NCI-H1092 treated with DMSO at 0.1 percent for 48 hours (cell line): ENCODE measurements around the gene OAF.

Experiments used
- DNase-seq: peaks from one replicate; lab custom pipeline; 2025; lab: John Stamatoyannopoulos, UW

The OAF gene

DNA sequence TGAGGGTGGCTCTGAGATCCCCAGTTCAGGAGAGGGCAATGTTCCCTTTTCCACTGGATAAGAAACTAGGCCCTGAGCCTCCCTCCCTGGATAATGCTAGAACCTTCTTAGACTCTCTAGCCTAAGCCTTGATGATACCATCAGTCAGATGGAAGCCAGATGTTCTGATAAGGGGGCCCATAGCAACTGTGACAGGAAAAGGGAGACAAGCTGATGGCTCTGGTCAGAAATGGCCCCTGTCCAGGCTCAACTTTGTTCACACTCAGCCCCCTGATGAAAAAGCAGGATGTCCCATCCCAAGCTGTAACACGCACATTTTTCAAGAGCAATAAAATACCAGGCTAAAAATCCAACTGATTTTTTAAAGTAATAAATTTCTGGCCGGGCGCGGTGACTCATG lies 7.2 kb upstream of the OAF start:
- no peak for DNase-seq

DNA sequence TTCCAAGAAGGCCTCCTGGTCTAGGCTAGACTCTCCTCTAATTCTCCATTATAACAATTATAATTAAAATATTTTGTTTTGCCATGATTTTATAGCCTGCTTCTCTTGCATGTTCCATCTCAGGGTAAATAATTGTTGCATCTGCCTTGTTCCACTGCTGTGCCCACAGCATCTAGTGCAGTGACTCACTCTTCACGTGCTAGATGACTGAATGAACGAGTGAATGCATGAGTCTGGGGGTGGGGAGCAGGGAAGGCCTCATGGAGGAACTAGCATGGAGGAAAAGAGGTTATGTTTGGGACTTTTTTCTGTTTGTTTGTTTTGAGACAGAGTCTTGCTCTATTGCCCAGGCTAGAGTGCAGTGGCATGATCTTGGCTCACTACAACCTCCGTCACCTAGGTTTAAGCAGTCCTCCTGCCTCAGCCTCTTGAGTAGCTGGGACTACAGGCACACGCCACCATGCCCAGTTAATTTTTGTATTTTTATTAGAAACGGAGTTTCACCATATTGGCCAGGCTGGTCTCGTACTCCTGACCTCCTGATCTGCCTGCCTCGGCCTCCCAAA lies 5.2 kb upstream of the OAF start:
- DNase-seq: no peak

DNA sequence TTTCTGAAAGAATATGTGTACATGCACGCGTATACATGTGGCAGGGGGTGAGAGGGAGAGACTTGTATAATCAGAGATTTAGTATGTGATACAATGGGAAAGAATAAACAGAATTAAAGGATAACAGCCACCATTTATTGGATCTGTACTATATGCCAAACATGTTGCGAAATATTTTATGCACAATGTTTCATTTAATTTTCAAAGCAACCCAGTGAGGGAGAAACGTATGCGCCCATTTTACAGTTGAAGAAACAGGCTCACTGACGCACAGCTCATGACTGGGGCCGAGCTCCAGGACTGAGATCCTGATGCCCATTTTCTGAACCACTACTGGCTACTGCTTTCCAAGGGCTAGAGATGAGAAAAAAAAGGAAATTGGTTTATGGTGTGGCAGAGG lies 3.3 kb upstream of the OAF start:
- no peak for DNase-seq

DNA sequence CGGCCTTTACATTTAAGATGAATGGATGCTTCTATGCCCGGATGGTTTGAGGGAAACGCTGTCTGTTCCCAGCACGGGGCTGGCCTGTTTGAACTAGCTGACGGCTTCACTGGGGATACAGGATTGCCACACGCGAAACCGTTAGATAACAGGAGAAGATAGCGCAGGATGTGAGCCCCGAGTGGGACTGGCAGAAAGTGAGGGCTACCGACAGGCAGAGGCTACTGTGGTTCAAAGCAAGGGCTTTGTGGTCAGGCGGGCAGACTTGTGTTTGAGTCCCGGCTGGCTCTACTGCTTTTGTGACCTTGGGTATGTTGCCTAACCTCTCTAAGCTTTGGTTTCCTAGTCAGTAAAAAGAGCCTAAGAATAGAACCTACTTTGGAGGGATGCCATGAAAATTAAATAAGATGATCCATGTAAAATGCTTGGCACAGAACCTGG lies 2.8 kb upstream of the OAF start:
- DNase-seq: no peak

DNA sequence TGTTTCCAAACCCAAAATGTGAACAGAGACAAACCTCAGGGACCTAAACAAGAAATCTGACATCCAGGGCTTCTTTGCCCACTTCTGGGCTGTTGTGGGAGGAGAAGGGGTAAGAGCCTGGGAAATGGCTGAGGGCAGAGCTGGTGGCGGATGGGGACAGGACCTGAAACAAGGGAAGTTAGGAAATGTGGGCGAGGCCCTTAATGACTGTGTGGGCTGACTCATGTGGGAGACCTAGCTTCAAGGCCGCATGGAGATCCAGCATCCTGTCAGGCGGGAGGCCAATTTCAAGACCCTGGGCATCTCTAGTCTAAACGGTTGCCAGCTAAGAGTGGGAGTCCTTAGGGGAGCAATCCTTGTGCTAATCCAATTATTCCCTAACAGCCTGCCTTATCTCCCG lies 2.1 kb upstream of the OAF start:
- DNase-seq: no peak

DNA sequence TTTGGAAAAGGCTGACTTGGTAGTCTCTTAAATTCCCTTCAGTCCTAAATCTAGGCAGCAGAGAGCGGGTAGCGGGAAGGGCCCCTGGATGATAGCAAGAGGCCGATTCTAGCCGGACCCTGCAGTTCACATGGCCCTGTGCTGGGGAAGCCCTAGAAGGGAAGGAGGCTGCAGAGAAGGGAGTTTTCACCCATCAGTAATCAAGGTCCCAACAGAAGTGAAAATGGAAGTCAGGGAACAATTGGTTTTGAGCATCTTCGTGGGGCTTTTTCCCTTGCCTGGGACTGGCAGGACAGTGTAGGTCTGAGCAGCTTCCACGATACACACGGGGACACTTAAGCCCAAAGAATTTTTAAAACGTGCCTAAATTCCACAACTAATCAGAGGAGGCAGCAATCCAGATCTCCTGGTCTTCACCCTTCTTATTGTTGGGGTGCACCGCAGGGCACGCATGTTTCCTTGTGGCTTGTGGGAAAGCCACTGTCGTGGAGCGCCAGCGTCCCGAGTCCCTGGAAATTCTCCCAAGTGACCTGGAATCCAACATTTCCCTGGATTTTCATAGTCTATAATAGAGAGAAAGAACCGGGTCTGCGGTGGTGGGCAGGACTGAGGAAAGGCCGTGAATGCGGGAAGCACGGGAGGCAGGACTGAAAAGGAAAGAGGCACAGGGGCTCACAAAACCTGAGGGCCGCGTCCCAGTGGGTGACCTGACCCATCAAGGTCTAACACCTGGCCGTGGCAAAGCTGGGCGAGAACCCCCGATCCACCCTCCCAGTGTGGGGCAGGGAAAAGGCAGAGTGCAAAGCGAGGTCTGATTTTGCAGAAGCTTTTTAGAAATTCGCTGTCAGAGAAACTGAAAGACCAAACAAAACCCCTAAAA lies 846 bp upstream of the OAF start:
- DNase-seq: no peak

DNA sequence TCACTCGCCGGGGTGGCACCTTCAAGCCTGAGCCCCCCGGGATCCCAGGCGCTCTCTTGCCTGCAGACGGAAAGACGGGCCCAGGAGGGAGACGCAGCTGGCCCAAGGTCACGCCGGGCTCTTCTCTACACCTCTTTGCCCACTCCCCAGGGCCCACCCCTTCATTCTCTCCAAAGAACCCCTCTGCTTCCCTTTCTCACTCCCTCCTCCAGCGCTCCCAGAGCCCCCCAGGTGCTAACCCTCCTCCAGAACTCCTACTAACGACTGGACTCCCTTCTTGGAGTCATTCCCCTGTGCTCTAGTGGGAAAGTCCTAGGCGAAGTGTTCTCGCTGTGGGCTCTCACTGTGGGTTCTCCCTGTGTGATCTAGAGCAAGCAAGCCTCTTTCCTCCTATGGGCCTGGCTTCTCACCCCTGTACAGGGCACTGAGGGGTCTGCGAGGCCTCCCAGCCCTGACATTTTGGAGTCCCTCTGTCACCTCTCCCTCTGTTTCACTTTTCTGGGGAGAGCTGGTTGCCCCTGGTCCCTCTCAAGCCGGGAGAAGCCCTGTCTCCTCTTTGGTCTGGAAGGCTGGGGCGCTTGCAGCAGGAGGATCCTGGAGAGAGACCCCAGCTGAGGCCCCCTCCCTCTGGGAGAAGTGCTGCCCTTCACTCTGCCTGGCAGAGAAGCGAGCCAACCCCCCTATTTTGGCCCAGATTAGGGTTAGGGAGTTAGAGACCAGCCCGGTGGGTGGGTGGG lies 858 bp downstream of the OAF start:
- no peak for DNase-seq

DNA sequence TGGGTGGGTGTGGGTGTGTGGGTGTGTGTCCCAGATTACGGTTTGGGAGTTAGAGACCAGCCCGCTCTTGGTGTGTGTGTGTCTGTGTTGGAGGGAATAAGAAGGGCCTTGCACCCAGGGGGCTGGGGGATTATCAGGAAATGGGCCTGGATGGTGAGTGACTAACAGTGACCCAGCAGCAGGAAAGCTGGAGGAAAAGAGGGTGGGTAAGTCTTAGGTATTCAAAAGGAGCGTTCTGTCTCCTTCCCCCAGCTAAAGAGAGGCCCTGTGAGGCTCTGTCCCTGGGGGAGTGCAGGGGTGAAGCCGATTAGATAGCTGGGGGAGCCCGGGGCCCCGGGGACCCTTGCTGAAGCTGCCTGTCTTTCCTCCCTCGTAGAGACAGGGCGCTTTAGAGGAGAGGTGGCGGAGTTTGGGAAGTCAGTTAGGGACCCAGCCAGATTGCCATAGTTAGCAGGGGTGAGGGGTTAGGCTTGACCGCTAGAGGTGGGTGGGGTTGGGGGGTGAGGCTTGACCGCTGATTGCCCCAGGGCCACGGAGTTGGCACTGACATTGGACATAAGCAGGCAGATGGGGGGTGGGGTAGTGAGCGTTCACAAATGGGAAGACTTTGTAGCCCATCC lies 1.5 kb downstream of the OAF start:
- DNase-seq: no peak

DNA sequence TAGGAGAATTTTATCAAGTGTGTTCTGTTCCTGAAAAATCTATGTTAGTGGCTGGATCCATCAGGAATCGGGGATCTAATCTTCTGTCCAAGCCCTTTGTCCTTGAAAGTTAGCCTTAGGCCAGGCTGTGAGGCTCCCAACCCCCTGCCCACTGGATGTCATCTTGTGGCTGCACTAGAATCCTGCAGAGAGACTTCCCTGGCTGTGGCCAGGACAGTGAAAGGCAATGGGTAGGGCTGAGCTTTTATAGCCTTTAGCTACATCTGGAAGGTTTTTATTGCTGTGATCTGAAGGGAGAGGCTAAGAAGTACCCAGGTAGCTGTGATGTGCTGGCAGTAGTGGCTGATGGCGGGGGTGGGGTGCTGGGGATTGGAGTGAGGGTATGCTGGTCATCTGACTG lies 2.1 kb downstream of the OAF start:
- DNase-seq: no peak

DNA sequence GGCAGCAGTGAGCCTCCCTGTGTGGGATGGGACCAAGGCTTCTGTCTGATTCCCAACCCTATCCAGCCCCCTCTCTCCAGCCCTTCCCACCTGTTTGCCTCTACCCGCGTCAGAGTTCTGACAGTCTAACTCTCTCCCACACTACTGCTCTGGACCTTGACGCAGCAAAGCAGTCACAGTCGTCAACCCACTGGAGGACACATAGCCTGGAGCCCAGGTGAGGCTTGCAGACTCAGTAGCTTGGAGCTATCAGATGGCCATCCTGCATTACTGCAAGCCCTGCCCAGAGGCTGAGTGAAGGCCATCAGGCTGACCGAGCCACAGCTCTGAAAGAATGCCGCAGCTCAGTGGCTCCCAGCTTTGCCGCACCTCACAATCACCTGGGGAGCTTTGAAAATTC lies 3.7 kb downstream of the OAF start:
- no peak for DNase-seq

DNA sequence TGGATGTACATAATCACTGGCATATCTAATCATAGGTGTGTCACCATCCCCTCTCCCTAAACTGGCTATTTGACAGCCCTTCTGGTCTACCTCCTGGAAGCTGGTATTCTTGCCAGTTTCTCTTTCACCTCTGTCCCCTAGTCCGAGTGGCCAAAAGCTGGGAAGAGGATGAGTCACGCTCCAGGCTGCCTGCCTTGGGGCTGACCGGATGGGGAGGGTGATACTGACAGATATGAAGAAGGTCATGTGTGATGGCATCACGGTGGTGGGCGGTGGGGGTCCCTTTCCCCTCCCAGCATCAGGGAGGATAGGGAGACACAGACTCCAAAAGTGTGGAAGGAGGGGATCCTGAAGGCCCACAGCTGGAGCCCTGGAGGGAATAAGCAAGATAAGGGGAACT lies 4.8 kb downstream of the OAF start:
- DNase-seq: no peak

DNA sequence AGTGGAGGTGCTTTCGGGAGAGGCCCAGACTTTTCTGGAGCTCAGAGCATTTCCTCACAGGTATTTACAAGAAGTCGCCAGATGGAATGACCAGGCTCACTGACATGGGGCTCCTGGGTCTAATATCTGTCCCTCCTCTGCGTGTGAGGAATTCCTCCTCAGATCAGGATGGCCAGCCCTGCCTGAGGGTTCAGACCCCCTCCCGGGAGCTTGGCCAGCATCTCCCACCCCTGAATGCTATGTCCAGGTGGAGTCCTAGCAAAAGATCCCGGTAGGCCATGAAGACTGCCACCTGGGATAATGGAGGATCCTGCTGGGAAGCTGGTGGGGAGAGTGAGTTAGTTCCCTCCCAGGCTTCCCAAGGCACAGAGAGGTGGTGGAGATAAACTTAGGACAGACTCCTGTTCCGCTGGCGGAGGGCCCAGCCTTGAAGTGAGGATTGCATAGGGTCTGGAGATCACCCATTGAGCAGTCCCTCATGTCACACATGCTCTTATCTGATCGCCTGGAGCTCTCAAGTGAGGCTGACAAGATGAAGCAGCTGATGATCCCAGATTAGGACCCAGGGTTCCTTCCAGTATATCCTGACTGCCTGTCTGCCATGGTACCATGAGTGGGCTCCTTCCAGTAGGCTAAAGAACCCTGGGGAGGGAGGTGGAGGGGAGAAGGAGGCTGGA lies 5.7 kb downstream of the OAF start:
- no peak for DNase-seq

DNA sequence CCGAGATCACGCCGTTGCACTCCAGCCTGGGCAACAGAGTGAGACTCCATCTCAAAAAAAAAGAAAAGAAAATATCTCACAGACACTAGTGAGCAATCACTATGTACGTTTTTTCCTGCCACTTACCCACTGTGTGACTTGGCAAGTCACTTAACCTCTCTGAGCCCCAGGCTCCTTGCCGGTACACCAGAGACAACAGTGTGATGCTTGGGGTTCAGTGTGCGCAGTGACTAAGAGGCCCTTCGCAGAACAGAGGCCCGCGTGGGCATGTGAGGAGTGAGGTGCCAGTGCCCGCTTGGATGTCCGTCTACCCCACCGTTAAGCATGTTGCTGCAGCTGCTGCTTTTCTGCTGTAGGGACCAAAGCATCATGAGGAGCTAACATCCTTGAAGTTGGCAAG lies 6.7 kb downstream of the OAF start:
- no peak for DNase-seq

DNA sequence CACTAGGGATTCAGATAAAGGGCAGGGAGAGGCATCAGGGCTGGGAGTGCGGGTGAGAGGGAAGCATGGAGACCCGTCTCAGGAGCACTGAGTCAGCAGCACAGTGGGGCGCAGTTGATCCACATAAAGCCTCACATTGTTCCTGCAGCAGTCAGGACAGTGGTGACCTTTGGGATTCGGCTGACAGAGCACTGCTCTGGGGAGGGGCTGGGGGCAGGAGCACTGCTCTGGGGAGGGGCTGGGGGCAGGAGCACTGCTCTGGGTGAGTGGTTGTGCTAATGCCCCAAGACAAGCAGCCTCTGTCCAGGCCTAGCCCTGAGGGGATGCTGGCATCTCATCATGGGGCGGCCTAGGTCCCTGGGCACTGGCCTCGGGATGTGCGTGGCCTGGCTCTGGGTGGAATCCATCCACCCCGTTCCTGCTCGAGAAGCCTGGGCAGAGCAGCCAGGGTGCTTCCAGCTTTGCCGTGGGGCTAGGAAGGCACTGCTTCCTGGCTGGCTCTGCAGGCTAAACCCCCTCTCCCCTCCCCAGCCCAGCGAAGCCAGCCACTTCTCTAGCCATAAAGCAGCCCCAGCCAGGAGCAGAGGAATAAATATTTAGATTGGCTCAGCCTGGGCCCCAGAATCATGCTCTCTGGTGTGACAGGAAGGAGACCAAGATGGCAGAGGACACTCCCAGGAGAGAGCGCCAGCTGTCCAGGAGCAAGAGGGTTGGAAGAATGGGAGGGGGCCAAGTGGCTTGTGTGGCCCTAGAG lies 7.3 kb downstream of the OAF start:
- peak; percentile 51 for DNase-seq

DNA sequence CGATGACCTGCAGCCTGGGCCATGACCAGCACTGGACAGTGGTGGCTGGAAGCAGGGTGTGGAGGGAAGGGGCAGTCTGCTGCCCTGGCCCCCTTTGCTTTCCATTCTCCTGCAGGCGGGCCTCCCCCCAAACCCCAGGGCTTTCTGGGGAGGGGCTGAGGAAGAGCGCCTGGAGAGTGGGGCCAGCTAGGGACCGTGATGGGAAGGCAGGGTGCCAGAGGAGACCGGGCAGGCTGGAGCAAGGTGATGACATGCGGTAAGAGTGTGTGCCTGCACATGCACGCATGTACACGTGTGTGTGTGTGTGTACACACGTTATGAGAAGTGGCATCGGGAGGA lies 7.8 kb downstream of the OAF start:
- DNase-seq: no peak

DNA sequence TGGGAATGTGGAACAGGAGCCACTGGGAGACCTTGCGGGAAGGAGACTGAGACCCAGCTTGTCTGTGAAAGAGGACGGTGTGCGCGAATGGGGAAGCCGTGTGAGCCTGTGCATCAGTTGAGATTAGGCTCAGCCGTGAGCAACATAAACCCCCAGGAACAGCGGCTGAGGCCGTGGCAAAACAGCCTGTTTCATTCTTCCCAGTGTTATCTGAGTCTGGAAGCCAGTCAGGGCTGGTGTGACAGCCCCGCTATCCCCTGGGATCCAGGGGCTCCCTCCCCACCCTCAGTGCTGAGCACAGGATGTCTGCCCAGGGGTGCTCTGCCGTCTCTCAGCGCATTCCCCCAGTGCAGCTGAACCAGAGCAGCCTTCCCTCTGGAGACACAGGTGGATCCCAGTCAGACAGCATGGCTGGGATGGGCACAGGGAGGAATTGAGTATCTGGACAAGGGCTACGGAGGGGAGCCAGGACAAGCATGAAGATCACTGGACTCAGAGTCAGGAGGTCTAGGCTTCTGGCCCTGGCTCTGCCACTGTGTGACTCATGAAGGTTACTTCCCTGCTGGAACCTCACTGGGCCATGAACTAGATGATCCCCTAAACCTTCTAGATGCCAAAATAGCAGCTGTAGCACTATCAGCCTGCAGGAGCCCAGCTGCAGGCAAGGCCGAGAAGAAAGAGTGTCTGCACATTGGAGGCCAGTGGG lies 8.6 kb downstream of the OAF start:
- no peak for DNase-seq

DNA sequence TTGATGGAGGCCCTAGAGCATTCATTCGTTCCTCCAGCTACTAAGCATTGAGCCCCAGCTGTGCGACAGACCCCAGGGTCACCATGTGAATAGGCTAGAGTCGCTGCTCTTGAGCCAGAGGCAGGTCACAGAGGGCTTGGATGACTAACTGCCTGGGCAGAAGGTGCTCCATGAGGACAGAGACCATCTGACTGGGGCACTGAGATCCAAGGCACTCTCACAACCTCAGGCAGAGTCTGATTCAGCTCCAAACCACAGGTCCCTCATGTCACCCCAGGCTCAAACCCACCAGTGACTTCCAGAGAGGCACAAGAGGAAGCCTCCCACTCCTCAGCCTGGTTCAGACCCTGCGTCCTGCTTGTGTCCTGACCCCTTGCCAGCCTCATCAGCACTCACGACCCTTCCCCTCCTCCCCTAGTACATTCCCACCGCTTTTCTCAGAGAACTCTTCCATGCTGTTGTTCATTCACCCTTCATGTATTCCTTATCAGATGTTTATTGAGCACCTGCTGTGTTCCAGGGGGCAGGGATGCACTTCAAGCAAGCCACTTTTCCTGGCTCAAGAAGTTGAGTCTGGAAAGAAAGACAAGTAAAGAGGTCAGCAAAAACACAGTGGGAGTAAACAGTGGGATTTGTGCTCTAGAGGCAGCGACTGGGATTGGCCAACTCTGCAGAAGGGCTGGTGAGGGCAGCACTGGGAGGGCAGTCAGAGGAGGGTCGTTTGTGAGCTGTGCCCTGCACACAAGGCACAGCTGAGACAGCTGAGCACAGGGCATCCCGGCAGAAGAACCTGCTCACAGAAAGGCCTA lies 9.3 kb downstream of the OAF start:
- DNase-seq: no peak

DNA sequence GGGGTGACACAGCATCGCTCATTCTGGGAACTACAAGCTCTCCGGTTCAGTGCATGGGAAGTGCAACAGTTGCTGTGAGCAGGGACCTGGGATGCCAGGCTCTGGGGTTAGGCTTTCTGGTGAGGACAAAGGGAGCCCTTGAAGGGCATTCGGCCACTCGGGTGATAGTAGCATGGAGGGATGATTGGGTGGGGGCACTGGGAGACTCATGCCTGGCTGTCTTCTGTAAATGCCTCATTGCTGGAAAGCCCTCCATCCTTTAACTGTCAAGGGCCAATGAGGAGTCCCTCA lies 9.9 kb downstream of the OAF start:
- no peak for DNase-seq

DNA sequence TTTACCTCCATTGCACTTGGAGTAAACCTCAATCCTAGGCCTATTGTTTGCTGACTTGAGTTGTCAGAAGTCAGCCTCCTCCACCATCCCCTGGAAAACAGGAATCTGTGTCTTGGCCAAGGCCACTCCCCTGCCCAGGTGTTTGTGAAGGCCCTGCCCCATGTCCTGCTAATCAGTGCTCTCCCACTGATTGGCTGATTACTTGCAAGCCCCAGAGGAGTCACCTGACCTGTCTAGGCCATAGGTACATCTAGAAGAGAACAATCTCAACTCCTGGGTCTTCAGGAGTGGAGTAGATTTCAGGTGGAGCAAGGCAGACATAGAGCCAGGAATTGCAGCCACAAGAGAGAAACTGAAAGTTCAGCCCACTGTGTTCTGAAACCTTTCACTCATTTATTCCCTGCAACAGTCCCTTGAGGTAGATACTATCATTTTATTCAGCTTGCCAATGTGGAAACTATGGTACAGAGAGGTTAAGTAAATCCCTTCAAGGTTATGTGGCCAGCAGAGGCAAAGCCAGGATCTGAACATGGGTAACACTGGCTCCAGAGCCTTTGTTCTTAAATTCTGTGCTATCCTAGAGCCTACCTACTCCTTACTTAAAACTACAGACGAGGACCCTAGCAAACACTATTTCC lies 10.4 kb downstream of the OAF start:
- no peak for DNase-seq

DNA sequence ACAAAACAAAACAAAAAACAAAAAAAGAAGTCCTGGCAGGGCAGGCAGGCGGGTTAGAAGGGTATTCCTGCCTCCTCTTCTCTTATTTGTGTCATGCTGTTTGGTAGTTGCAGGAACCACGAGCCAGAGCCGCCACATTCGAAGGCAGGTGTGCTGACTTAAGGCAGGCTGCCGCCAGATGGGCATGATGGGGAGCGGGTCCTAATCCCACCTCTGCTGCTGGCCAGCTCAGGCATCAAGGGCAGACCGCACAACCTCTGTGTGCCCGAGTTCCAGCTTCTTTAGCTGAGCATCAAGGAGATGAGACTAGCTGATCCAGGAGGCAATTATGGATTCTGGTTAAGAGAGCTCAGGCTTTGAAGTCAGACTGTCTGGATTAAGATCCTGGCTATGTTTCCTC lies 12.1 kb downstream of the OAF start:
- no peak for DNase-seq
